Measurements from ENCODE around the gene RBM6. TPM values are rescaled to one million over a fixed set of nuclear protein-coding genes. Genes with fewer than 3 reads are reported as not detected.

The RBM6 gene
- total RNA-seq, 1 experiment from 2014 or later, result 90.7 TPM

- DNase-seq, result no peak
- Histone ChIP-seq H2BK120ac (ENCODE audit: low read depth, low read length, poor library complexity, severe bottlenecking) (no peak overlapping the region), H3K56ac (ENCODE audit: insufficient read length, low read depth, low read length) (no peak overlapping the region), H3K9ac (ENCODE audit: extremely low read depth, insufficient read length, low read length) (no peak overlapping the region), H3K27ac (ENCODE audit: insufficient read length, low read depth, low read length) (no peak overlapping the region), H2BK5ac (ENCODE audit: insufficient read length, low read length) (no peak overlapping the region), H3K9me3 (ENCODE audit: control insufficient read depth, low read depth, low read length) (no peaks in the 10 kb centered on the region), H4K91ac (ENCODE audit: insufficient read length, low read depth, low read length) (no peak overlapping the region), H3T11ph (ENCODE audit: low read length) (no peak overlapping the region), H4K8ac (replicated peaks; ENCODE audit: insufficient read length, low read depth, low read length) (no peak overlapping the region), H3K79me1 (ENCODE audit: insufficient read depth, low read depth, low read length, poor library complexity, severe bottlenecking) (no peaks in the 10 kb centered on the region), H4K20me1 (ENCODE audit: control insufficient read depth, insufficient read depth, insufficient read length) (no peaks in the 10 kb centered on the region), H2BK15ac (ENCODE audit: low read depth, low read length) (no peak overlapping the region), H2AK5ac (ENCODE audit: insufficient read length, low read length) (no peak overlapping the region), H4K5ac (ENCODE audit: insufficient read length, low read depth, low read length) (no peak overlapping the region), H3K79me2 (ENCODE audit: insufficient read depth, low read length) (peaks cover 28% of the 10 kb centered on the region; the same call in 1 of the 2 replicates), H3K14ac (ENCODE audit: insufficient read depth, low read length) (no peak overlapping the region), H2BK20ac (ENCODE audit: low read depth, low read length, poor library complexity, severe bottlenecking) (no peak overlapping the region), H2AFZ (ENCODE audit: low read length) (no peak overlapping the region), H2BK12ac (ENCODE audit: insufficient read length, low read depth, low read length) (no peak overlapping the region), H3K4me2 (ENCODE audit: insufficient read depth, insufficient read length, low read length) (no peak overlapping the region), H3K4me1 (ENCODE audit: insufficient read depth, low read length) (no peaks in the 10 kb centered on the region), H3K4ac (ENCODE audit: low read depth, low read length) (no peak overlapping the region), H3K18ac (ENCODE audit: insufficient read length, low read depth, low read length) (no peak overlapping the region), H3K23me2 (ENCODE audit: insufficient read length, low read depth, low read length, poor library complexity, severe bottlenecking) (peaks cover 3% of the 10 kb centered on the region), H3K27me3 (ENCODE audit: insufficient read depth, low read length) (no peaks in the 10 kb centered on the region), H3K23ac (ENCODE audit: insufficient read length, low read depth, low read length) (no peak overlapping the region)
- H3K27me3 Mint-ChIP-seq (ENCODE audit: low read depth), result no peaks in the 10 kb centered on the region
- H3K36me3 Mint-ChIP-seq (ENCODE audit: insufficient read depth in 1 of 3, low read depth in 3 of 3), result peaks cover 12 to 23% (median 17%) of the 10 kb centered on the region in 3 experiments; a peak in 6 of 7 replicates
- no peaks in the 10 kb centered on the region; a peak in 1 of 5 replicates for H3K9me3 Mint-ChIP-seq
- peak overlapping the region in 1 of 2 experiments; percentile 16; a peak in 1 of 5 replicates for H3K4me3 Mint-ChIP-seq
- H3K27ac Mint-ChIP-seq, result no peak overlapping the region
- no peak for TF ChIP-seq CTCF (conservative IDR thresholded peaks at IDR 0.05)
- peaks cover 4 to 9% of the 10 kb centered on the region in 2 experiments for H3K4me1 Mint-ChIP-seq
- no CpG with 5 or more reads among the region's 2 CpGs for WGBS (ENCODE audit: extremely low coverage, insufficient read length, low lambda C conversion rate)
Observed at GRCh38 chr3:49942651-49943050, 2.7 kb downstream of the RBM6 start.
